HG03060 (cell line): ENCODE results near the gene POU2F3.

Source experiments
- ATAC-seq: cut with Tn5 transposase; IDR thresholded peaks from one replicate; pipeline ENCODE4 v1.9.1; 2021; ENCODE audit warnings: low read depth, moderate number of reproducible peaks; ENCODE audit not compliant: unreplicated experiment

POU2F3 gene

GRCh38 chr11:120224972-120225909, 14.7 kb upstream of the POU2F3 start:
- ATAC-seq, result no peak

GRCh38 chr11:120226242-120226641, 13.7 kb upstream of the POU2F3 start:
- ATAC-seq, result no peak

GRCh38 chr11:120226714-120227113, 13.2 kb upstream of the POU2F3 start:
- ATAC-seq, result no peak

- ATAC-seq, result no peak
Measured at GRCh38 chr11:120227228-120227852, 12.6 kb upstream of the POU2F3 start.

- ATAC-seq, result no peak
Measured at GRCh38 chr11:120228794-120229384, 11.1 kb upstream of the POU2F3 start.

GRCh38 chr11:120229451-120230424, 10.2 kb upstream of the POU2F3 start:
- no peak for ATAC-seq

- ATAC-seq, result no peak
Measured at GRCh38 chr11:120230433-120231071, 9.4 kb upstream of the POU2F3 start.

GRCh38 chr11:120231963-120232362, 8.0 kb upstream of the POU2F3 start:
- ATAC-seq, result no peak

GRCh38 chr11:120233207-120233803, 6.6 kb upstream of the POU2F3 start:
- no peak for ATAC-seq

GRCh38 chr11:120235024-120235628, 4.8 kb upstream of the POU2F3 start:
- no peak for ATAC-seq

GRCh38 chr11:120236169-120237107, 3.5 kb upstream of the POU2F3 start:
- ATAC-seq, result no peak

- ATAC-seq, result no peak
Measured at GRCh38 chr11:120238968-120239620, 846 bp upstream of the POU2F3 start.

GRCh38 chr11:120240866-120241265, 926 bp downstream of the POU2F3 start:
- ATAC-seq, result no peak

- no peak for ATAC-seq
Measured at GRCh38 chr11:120241277-120241676, 1.3 kb downstream of the POU2F3 start.

GRCh38 chr11:120243221-120243620, 3.3 kb downstream of the POU2F3 start:
- ATAC-seq, result no peak

- ATAC-seq, result no peak
Measured at GRCh38 chr11:120244476-120245365, 4.8 kb downstream of the POU2F3 start.
